ENCODE measurements around the gene PCDHGA1.

GRCh38 chr5:141477815-141478214, 147.5 kb downstream of the PCDHGA1 start:
- no peak for TF ChIP-seq CTCF (IDR thresholded peaks at IDR 0.05)
- TF ChIP-seq POLR2A (IDR thresholded peaks at IDR 0.05): no peak

All from right lobe of liver (tissue), 4 donors.